Glomerular visceral epithelial cell (primary cell): ENCODE results near the gene CCL3.
"Not testable (repeated sequence)": the region's sequence is repeated elsewhere in the genome, so short reads cannot be mapped to it uniquely, and the experiment has no call there.

Experiments
- DNase-seq: peaks from one replicate; pipeline ENCODE4 v3.0.0-alpha.2; 2016; ENCODE audit errors: extremely low spot score

CCL3 gene

DNA sequence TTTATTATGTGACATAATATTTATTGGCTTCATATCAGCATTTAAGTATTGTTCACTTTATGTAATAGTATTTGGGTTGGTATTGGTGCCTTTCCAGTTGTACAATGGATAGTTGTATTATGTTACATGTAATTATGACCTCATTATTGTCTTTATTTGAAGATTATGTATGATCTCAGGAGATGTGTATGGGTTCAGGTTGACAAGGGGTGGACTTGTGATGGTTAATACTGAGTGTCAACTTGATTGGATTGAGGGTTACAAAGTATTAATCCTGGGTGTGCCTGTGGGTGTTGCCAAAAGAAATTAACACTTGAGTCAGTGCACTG lies 25.7 kb upstream of the CCL3 start:
- DNase-seq: not testable (repeated sequence)

DNA sequence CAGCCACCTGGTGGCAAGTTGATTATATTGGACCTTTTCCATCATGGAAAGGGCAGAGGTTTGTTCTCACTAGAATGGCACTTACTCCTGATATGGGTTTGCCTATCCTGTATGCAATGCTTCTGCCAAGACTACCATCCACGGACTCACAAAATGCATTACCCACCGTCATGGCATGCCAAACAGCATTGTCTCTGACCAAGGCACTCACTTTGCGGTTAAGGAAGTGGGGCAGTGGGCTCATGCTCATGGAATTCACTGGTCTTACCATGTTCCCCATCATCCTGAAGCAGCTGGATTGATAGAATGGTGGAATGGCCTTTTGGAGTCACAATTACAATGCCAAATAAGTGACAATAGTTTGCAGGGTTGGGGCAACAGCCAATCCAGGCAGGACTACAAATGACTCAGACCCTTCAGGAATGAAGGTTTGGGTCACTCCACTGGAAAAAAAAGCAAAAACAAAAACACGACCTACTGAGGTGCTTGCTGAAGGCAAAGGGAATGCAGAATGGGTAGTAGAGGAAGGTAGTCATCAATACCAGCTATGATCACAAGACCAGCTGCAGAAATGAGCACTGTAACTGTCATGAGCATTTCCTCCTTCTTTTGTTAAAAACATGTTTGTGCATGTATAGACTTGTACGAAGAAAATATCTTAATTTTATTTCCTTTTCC lies 25.2 kb upstream of the CCL3 start:
- DNase-seq: peak; percentile 29

DNA sequence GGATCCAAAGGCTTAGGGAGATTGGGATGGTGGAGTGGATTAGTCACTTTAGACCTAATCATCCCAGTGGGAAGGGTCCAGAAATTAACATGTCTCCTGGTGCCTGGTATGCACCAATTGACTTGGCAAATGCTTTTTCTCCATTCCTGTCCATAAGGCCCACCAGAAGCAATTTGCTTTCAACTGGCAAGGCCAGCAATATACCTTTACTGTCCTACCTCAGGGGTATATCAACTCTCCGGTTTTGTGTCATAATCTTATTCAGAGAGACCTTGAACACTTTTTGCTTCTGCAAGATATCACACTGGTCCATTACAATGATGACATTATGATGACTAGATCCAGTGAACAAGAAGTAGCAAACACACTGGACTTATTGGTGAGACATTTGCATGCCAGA lies 23.2 kb upstream of the CCL3 start:
- not testable (repeated sequence) for DNase-seq

DNA sequence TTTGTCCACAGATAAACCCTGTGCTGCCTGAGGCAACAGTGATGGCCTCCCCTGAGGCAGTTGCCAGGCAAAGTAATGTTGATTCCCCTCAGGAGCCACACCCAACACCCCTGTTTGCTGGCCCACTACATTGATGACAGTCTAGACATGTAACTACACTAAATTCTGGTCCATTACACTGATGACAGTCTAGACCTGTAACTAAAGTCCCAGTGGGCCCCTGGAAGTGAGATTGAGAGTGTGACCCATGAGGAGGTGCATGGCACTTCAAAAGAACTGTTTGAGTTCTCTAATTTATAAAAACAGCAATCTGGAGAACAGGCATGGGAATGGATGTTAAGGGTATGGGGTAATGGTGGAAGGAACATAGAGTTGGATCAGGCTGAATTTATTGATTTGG lies 22.6 kb upstream of the CCL3 start:
- no peak for DNase-seq

DNA sequence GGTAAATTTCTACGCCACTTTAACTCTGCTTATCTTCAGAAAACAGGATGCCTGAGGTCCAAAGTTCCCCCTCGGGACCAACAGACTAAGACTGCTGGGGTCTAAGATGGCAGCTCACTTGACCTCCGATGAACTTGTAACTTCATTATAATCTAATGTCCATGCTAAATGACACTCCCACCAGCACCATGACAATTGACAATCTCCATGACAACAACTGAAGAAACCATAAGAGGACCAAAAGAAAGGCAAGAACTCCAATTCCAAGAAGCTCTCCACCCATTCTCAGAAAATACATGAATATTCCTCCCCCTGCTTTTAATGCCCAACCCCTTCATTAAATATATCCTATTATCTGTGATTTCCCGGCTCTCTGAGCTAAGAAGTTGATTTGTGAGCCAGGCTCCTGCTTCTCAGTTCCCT lies 21.1 kb upstream of the CCL3 start:
- DNase-seq: no peak

DNA sequence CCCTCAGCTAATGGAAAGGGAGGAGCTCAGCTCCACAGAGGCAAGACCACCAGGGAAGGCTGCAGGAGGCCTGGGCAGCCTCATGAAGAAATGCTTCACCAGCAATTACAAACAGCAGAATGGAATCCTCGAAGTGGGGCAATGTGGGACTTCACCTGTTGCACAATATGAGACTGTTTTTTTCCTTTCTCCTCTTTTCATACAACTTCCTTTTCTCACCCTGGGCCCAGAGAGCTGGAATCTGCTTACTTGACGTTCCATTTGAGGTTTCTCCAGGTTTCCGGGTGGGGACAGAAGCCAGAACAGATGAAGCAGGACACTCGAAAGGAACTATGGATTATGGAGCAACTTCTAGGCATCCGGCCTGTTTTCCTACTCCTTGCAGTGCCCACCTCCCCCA lies 18.3 kb upstream of the CCL3 start:
- DNase-seq: not testable (repeated sequence)

DNA sequence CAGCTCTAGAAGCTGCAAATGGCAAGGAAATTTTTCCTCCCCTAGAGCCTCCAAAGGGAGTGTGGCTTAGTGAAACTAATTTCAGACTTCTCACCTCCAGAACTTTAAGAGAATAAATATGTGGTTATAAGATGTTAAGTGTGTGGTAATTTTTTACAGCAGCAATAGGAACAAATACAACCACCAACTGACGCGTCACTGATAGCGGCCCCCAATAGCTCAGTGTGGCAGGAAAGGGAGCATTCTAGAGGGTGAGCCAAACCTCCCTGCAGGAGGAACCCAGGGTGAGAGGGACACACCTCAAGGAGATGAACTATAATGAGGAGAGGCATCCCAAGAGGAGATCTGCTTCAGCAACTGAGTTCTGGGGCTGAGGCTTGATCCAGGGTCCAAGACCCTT lies 17.7 kb upstream of the CCL3 start:
- no peak for DNase-seq

DNA sequence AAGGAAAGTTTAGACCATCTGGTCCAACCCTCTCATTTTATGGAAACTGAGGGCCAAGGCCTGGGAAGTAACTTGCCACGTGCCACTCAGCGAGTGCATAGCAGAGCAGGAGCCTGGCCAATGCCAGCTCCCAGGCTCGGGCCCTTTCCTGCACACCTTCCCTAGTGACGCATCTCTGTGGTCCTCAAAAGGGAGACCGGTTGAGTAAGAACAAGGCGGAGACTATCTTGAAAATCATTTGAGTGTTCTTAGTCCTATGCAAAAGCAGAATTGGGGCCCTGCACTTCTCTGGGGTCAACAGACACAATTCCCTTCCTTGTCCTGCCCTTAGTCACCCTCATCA lies 16.5 kb upstream of the CCL3 start:
- DNase-seq: no peak

DNA sequence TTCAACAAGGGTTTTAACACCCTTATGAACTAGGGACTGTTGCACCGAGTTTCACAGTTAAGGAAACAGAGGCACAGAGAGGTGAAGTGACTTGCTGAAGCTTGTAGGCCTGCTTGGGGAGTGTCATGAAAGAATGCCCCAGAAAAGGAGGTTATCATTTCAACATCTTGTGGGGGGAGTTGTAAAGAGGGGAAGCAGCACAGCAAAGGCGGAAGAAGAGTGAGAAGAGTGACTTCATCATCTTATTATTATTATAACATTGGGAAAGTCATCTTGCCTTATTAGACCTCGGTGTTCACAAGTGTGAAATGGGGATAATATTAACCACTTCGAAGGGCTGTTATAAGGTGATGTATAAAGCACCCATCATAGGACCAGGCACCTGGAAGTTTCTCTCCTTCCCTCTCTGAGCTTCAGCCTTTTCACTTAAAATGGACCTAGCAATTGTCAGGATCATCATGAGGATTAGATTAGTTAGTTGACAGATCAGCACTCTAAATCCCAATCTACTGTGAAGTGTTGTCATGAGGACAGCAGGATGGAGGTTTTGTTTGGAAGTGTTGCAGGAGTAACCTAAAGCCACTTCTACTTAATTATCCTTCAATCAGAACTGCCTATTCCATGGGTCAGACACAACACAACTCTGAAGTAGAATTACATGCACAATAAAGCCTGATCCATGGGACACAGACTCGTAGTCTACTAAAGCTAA lies 16.0 kb upstream of the CCL3 start:
- no peak for DNase-seq

DNA sequence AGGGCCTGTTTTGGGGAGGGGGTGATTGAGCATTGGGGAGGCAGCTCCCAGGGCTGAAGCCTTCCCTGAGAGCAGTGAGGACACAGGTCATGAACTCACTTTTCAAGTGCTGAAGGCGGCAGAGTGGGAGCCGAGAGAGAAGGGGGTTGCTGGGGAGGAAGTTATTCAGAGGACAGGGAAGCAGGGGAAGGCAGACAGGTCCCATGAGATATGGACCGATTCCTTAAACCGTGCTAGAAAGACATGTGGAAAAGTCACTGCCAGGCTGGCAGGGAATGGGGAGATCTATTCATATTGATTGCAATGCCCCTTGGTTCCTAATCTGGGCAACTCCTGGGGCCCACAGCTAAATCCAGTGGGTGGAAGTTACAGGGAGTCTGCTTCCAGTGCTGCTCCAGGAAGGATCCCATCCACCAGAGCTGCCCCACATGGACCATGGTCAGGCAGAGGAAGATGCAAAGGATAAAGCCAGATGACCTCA lies 14.8 kb upstream of the CCL3 start:
- DNase-seq: no peak

DNA sequence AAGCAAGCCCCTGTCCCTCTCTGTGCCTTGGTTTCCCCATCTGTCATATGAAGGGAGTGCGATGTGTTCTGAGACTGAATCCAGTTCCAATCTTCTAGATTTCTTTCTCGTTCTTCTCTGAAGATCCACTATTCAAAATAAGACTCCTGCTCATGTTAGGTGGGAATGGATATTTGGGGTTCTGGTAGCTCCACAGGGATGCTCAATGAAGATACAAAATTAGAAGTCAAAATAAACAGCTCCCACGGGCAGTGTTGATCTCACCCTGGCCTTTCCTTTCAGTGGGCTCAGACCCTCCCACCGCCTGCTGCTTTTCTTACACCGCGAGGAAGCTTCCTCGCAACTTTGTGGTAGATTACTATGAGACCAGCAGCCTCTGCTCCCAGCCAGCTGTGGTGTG lies 14.3 kb upstream of the CCL3 start:
- DNase-seq: not testable (repeated sequence)

DNA sequence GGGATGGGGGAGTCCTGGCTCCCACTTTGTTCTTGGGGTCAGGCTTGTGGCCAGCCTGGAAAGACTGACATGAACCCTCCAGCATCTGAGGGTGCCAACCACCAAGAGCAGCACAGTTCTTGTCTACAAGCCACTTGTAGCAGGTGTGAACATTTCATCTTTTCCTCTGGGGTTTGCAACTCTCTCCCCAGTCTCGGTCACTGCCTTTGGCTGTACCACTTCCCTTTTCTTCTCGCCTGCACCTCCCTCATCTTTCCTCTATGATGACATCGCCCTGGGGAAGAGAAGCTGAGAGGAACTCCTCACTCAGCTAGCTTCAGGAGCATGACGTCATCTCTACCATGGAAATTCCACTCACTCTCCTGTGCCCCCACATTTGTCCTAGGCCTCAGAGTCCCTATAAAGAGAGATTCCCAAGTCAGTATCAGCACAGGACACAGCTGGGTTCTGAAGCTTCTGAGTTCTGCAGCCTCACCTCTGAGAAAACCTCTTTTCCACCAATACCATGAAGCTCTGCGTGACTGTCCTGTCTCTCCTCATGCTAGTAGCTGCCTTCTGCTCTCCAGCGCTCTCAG lies 13.5 kb upstream of the CCL3 start, which contains the start of gene CCL4:
CCL4 (plus strand) TSS at position 427 of the 575 bp plus-strand sequence; CDS start at position 506, 79 bp downstream.
- DNase-seq: not testable (repeated sequence)

DNA sequence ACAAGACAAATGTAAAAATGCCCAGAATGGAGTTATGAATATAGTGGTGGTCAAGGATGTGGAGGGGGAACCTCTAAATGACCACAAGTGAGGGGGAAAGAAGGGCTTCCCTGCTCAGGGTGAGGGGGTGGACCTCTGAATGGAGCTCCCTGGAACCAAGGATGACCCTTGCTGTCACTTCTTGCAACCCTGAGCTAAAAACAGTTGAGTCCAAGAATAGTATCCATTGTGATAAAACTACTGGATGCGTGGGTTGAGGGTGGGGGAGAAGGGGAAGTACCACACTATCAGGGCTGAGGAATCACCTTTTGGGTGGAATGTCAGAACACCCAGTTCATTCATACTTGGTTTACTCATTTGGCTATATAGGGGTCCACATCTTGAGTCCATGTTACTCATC lies 9.1 kb upstream of the CCL3 start:
- not testable (repeated sequence) for DNase-seq

DNA sequence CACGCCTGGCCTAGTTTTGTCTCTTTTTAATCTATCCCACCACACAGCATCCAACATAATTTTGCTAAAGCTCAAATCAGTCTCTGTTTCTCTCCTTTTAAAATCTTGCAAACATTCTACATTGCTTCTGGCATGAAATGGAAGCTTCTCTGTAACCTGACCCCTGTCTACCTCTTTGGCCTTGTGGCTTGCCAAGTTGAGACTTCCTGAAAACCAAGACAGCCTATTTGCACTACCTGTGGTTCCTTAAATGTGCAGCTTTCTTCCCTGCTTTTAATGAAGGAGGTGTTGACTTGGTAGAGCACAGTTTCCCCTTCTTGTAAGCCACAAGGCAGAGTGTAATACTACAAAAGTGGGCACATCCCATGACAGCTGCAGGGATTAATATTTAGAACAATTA lies 6.0 kb upstream of the CCL3 start:
- DNase-seq: no peak

DNA sequence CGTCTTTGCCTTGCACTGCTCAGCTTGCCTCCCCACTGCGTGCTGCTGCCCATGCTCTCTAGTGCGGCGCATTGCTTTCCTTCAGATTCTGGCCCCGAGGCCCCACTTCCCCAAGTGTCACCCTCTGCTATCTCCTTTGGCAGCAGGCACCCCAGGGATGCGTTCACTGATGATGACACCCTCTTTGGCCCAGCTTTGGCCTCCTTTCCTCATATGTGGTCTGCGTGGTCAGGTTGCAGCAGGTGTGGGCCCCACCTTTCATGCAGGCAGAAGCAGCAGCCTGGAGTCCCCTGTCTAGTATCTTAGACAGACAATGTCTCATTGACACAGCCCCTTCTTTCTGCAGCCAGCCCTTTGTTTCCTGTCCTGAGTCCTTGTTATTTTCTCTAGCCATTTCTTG lies 4.8 kb upstream of the CCL3 start:
- DNase-seq: no peak

DNA sequence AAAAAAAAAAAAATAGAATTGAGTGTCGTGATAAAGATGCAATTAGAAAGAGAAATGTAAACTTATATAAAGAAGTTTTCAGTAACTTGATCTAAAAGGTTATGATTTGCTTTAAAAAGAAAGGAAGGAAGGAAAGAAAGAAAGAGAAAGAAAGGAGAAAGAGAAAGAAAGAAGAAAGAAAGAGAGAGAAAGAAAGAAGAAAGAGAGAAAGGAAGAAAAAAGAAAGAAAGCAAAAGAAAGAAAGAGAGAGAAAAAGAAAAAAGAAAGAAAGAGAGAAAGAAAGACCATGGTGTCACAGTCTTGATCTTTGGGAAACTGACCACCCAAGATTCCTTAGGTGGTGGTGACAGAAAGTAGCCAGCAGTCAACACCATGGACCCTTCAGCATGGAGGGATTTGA lies 4.3 kb upstream of the CCL3 start:
- DNase-seq: no peak

DNA sequence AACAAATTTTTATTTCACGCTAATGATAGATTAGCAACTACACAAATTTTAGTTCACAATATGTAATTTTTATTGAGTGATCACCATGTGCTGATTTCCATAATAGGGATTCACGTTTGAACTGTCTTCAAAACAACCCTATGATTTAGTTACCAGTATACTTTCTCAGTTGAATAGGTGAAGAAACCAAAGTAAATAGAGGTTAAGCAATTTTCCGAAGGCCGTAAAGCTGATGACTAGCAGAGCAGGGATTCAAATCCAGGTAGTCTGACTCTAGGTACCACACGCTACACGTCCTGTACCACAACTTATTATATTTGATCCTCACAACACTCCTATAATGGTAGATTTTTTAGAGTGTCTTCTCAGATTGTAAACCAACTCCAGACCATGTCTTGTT lies 2.8 kb upstream of the CCL3 start:
- not testable (repeated sequence) for DNase-seq

DNA sequence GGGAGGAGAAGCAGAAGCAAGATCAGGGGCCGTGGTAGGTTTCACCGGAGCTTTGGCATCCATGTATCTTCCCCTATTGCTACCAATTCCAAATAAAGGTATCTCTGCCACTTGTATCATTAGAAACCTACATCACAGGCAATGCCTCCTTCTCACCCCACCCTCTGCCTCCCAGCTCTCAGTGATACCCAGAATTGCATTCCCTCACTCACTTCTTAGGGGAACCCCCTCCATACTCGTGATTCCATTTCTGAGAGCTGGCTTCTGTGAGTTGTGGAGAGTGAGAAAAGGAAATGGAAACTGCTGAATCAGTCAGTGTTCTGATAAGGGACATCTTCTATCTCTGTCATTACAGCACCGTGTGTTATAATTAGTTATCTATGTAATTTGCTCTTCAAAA lies 2.3 kb upstream of the CCL3 start:
- DNase-seq: no peak

DNA sequence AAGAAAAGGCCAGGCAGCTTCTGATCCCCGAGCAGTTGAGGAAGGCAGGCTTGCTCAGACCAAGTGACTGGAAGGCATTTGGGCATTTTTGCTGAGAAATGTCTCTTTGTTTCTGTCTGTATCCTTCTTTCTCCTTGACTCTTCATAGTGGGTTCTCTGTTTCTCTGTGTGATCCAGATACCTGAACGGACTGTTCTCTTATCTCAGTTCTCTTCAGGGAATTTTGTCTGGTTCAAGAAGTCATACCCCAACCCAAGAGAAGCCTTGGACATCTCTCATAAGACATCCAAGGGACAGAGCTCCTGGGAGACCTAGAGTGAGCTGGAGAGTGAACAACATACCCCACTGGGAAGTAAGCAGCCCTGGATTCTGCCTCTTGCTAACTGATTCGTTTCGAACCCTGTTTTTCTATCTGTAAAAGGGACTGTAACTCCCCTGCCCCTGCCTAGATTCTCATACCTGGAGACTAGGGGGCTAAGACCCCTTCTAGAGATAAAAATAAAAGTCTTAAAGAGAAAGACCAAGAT lies 541 bp downstream of the CCL3 start:
- no peak for DNase-seq

DNA sequence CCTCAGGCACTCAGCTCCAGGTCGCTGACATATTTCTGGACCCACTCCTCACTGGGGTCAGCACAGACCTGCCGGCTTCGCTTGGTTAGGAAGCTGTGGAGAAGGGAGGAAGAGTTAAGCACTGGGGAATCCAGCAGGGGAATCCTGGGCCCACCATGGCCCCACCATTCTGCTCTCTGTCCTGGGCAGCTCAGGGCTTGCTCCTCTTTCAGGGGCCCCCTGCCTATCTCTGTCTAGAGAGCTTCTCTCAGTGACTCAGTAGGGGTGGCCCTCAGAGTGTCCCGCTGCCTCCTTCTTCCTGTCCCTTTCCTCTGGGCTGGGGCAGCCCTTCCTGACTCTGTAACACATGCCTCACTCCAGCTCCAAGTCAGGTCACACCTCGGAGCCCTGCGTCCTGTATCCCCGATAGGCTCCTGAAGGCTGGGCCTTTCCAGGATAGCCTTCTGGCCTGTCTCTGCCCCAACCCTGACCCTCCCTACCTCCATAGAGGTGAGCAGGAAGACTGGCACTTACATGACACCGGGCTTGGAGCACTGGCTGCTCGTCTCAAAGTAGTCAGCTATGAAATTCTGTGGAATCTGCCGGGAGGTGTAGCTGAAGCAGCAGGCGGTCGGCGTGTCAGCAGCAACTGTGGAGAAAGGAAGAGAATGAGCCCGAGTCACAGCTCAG lies 1.1 kb downstream of the CCL3 start:
- no peak for DNase-seq

DNA sequence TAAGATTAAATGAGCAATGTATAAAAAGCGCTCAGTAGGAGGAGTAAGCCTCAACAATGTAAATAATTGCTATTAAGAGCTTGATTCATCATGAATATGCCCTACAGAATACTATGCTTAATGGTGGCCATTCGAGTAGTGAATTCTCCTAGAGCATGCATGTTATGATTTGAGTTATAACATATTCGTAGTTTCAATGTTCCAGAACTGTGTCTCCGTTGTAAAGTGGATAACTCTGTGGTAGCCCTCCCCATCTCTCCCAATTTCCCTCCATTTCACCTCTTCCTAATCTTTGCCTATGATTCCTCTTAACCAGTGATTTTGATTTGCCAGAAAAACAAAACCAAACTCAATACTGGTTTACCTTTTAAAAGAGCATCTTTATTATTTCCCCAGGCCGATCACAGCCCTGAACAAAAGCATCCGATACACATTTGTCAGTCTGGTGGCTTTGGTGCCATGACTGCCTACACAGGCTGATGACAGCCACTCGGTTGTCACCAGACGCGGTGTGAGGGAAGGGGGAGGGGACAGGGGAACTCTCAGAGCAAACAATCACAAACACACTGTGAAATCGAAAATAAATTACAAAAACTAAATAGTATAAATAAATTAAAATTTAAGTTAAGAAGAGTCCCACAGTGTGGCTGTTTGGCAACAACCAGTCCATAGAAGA lies 1.9 kb downstream of the CCL3 start:
- DNase-seq: not testable (repeated sequence)

DNA sequence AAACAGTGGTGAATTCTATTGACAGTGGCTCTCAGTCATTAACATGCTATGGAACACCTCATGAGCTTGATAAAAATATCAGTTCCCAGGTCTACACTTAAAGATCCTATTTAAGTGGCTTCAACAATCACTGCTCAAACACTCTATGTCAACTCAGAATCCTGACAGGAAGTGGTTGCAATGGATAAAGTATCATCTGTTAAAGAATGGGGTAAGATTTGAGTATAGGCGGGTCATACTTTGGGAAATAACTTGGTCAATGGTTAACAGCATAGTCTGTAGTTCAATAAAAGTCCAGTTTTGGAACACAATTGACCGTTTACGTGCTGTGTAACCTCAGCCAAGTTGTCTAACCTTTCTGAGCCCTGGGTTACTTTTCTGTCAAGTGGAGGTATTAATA lies 2.5 kb downstream of the CCL3 start:
- DNase-seq: not testable (repeated sequence)
